22Rv1 (cell line): ENCODE data around the gene GCLC.

ENCODE experiments used
- H3K27ac ChIP-seq: fragments of 450-650 bp; 2 replicates; pipeline ENCODE4 v1.5.1; 2017
- CTCF ChIP-seq: fragments of 450-650 bp; IDR thresholded peaks from 2 replicates; pipeline ENCODE4 v1.5.1; 2017; ENCODE audit warnings: mild to moderate bottlenecking
- ZFX ChIP-seq: fragments of 450-650 bp; IDR thresholded peaks from 2 replicates; pipeline ENCODE4 v1.6.1; 2017; ENCODE audit warnings: antibody characterized with exemption, borderline replicate concordance

Gene GCLC

GRCh38 chr6:53464483-53464882, 80.4 kb downstream of the GCLC start:
- peak overlapping the region; percentile 87 for H3K27ac ChIP-seq
- TF ChIP-seq CTCF (no peak), ZFX (no peak)

GRCh38 chr6:53461696-53462095, 83.2 kb downstream of the GCLC start:
- TF ChIP-seq CTCF (no peak), ZFX (no peak)
- no peak overlapping the region for H3K27ac ChIP-seq

- no peak overlapping the region for H3K27ac ChIP-seq
- TF ChIP-seq CTCF, result no peak
- no peak for TF ChIP-seq ZFX
Measured at GRCh38 chr6:53461041-53461656, 83.8 kb downstream of the GCLC start.

GRCh38 chr6:53458105-53458866, 86.6 kb downstream of the GCLC start:
- no peak overlapping the region for H3K27ac ChIP-seq
- no peak for TF ChIP-seq CTCF
- TF ChIP-seq ZFX, result no peak

GRCh38 chr6:53456809-53457208, 88.1 kb downstream of the GCLC start:
- no peak for TF ChIP-seq CTCF
- no peak for TF ChIP-seq ZFX

GRCh38 chr6:53455678-53456077, 89.2 kb downstream of the GCLC start:
- no peak for TF ChIP-seq ZFX
- no peak for TF ChIP-seq CTCF
- no peak overlapping the region for H3K27ac ChIP-seq

More at GRCh38 chr6:53456809-53457208, 88.1 kb downstream of the GCLC start:
- no peak overlapping the region for H3K27ac ChIP-seq

- TF ChIP-seq ZFX (no peak), CTCF (no peak)
- no peak overlapping the region for H3K27ac ChIP-seq
Measured at GRCh38 chr6:53451165-53451564, 93.7 kb downstream of the GCLC start.
